GM23338 (cell line): ENCODE results near the gene LRRC51. TPM values are rescaled to one million over a fixed set of nuclear protein-coding genes. Genes with fewer than 3 reads are reported as not detected.

Source experiments
- ATAC-seq: fragments of 200-7000 bp; cut with Tn5 transposase; 3 replicates; pipeline ENCODE4 v1.9.1; 2020
- DNase-seq: peaks from one replicate; pipeline ENCODE4 v3.0.0-alpha.2; 2015; ENCODE audit warnings: low spot score
- H2AFZ ChIP-seq: fragments of 200-600 bp; sonication (generic); 2 replicates; pipeline ENCODE4 v1.8.0; 2016; ENCODE audit warnings: antibody characterized with exemption, mild to moderate bottlenecking, moderate library complexity
- H3F3A ChIP-seq: fragments of 200-600 bp; sonication (generic); replicated peaks from 2 replicates; pipeline ENCODE4 v1.8.0; 2017; ENCODE audit warnings: antibody characterized with exemption, mixed run types, low read depth
- H3K27ac ChIP-seq: fragments of 200-600 bp; sonication (generic); 2 replicates; pipeline ENCODE4 v1.6.1; 2016; ENCODE audit warnings: low read depth
- H3K27me3 ChIP-seq: fragments of 200-600 bp; sonication (generic); 2 replicates; pipeline ENCODE4 v1.8.0; 2016; ENCODE audit warnings: mild to moderate bottlenecking, mixed run types, moderate library complexity; ENCODE audit not compliant: insufficient read depth
- H3K36me3 ChIP-seq: fragments of 200-600 bp; sonication (generic); 2 replicates; pipeline ENCODE4 v1.8.0; 2016; ENCODE audit warnings: mild to moderate bottlenecking; ENCODE audit not compliant: insufficient read depth
- H3K4me1 ChIP-seq: fragments of 200-600 bp; sonication (generic); 2 replicates; pipeline ENCODE4 v1.8.0; 2016; ENCODE audit warnings: mild to moderate bottlenecking, moderate library complexity; ENCODE audit not compliant: insufficient read depth
- H3K4me2 ChIP-seq: fragments of 200-600 bp; sonication (generic); 2 replicates; pipeline ENCODE4 v1.7.1; 2017; ENCODE audit warnings: mixed run types
- H3K4me3 ChIP-seq: fragments of 200-600 bp; sonication (generic); 2 replicates; pipeline ENCODE4 v1.6.1; 2016; ENCODE audit warnings: mixed run types
- H3K79me2 ChIP-seq: fragments of 200-600 bp; sonication (generic); replicated peaks from 2 replicates; pipeline ENCODE4 v1.8.0; 2017; ENCODE audit warnings: mild to moderate bottlenecking; ENCODE audit not compliant: insufficient read depth
- H3K9me2 ChIP-seq: fragments of 200-600 bp; sonication (generic); 2 replicates; pipeline ENCODE4 v1.8.0; 2017; ENCODE audit not compliant: insufficient read depth
- H4K20me1 ChIP-seq: fragments of 200-600 bp; sonication (generic); replicated peaks from 2 replicates; pipeline ENCODE4 v1.8.0; 2017; ENCODE audit warnings: mild to moderate bottlenecking; ENCODE audit not compliant: insufficient read depth
- H3K27ac Mint-ChIP-seq: 2 replicates; pipeline ENCODE4 v1.8.0; 2020; ENCODE audit warnings: inconsistent platforms, mild to moderate bottlenecking, moderate library complexity, mixed read lengths
- H3K27me3 Mint-ChIP-seq: 3 replicates; pipeline ENCODE4 v1.8.0; 2022; ENCODE audit warnings: low read depth, mild to moderate bottlenecking, moderate library complexity, mixed read lengths, inconsistent platforms; ENCODE audit not compliant: insufficient read depth, poor library complexity
- H3K36me3 Mint-ChIP-seq: 3 replicates; pipeline ENCODE4 v1.8.0; 2021; ENCODE audit warnings: low read depth, mild to moderate bottlenecking, inconsistent platforms, moderate library complexity, mixed read lengths
- H3K4me1 Mint-ChIP-seq: 3 replicates; pipeline ENCODE4 v1.8.0; 2020; ENCODE audit warnings: mild to moderate bottlenecking, inconsistent platforms, mixed read lengths
- H3K4me3 Mint-ChIP-seq: 3 replicates; pipeline ENCODE4 v1.8.0; 2021; ENCODE audit warnings: moderate library complexity, mild to moderate bottlenecking, inconsistent platforms, mixed read lengths
- H3K9me3 Mint-ChIP-seq: 3 replicates; pipeline ENCODE4 v1.8.0; 2020; ENCODE audit warnings: moderate library complexity, mild to moderate bottlenecking, inconsistent platforms, mixed read lengths
- CREB1 ChIP-seq: fragments of 250-450 bp; sonication (Bioruptor Pico); IDR thresholded peaks from 2 replicates; pipeline ENCODE4 v1.5.0; 2020; ENCODE audit warnings: low read depth, mild to moderate bottlenecking, moderate library complexity
- CTCF ChIP-seq, 2 experiments: fragments of 200-600 bp in 1 of 2; sonication (generic) in 1 of 2; conservative IDR thresholded peaks; 2 replicates each; pipeline versions ENCODE4 v1.5.1 to v1.6.1; 2016 to 2017; ENCODE audit warnings: antibody characterized with exemption in 2 of 2, low read depth in 2 of 2, mild to moderate bottlenecking in 2 of 2, moderate library complexity in 1 of 2
- ETS1 ChIP-seq: IDR thresholded peaks from 2 replicates; pipeline ENCODE4 v1.6.1; 2016; ENCODE audit warnings: antibody characterized with exemption
- EZH2 ChIP-seq: fragments of 200-600 bp; sonication (generic); IDR thresholded peaks from one replicate; pipeline ENCODE4 v1.8.0; 2017; ENCODE audit warnings: antibody characterized with exemption, mild to moderate bottlenecking, low read depth; ENCODE audit not compliant: unreplicated experiment
- EZH2phosphoT487 ChIP-seq: fragments of 200-600 bp; sonication (generic); IDR thresholded peaks from one replicate; pipeline ENCODE4 v1.8.1; 2018; ENCODE audit warnings: antibody characterized with exemption; ENCODE audit not compliant: unreplicated experiment
- JUNB ChIP-seq: IDR thresholded peaks from one replicate; pipeline ENCODE4 v1.6.1; 2016; ENCODE audit warnings: antibody characterized with exemption; ENCODE audit not compliant: unreplicated experiment
- NANOG ChIP-seq: IDR thresholded peaks from 2 replicates; pipeline ENCODE4 v1.6.1; 2016; ENCODE audit warnings: antibody characterized with exemption, borderline replicate concordance
- POLR2AphosphoS5 ChIP-seq: IDR thresholded peaks from 2 replicates; pipeline ENCODE4 v1.6.1; 2016; ENCODE audit warnings: antibody characterized with exemption, low read depth
- STAT1 ChIP-seq: IDR thresholded peaks from one replicate; pipeline ENCODE4 v1.6.1; 2016; ENCODE audit warnings: antibody characterized with exemption; ENCODE audit not compliant: unreplicated experiment
- ZNF114 ChIP-seq: fragments of 250-450 bp; sonication (Bioruptor Pico); IDR thresholded peaks from 2 replicates; pipeline ENCODE4 v1.5.0; 2020; ENCODE audit warnings: mild to moderate bottlenecking, moderate library complexity
- ZNF331 ChIP-seq: fragments of 250-450 bp; sonication (Bioruptor Pico); IDR thresholded peaks from 2 replicates; pipeline ENCODE4 v1.5.0; 2020; ENCODE audit warnings: low read depth, mild to moderate bottlenecking, moderate library complexity
- ZNF462 ChIP-seq: fragments of 250-450 bp; sonication (Bioruptor Pico); IDR thresholded peaks from 2 replicates; pipeline ENCODE4 v1.5.0; 2020; ENCODE audit warnings: mild to moderate bottlenecking, moderate library complexity
- polyA plus RNA-seq: library from polyadenylated mRNA; unstranded; fragments of >200 nt; fragmentation: Nextera tagmentation; extraction: Ambion mirVana; gene quantifications from 2 replicates; pipeline ENCODE4 v1.2.1, GENCODE V29; 2016
- total RNA-seq: library from RNA; depleted of rRNA; stranded (reverse); fragments of >200 nt; shearing (Covaris generic); gene quantifications from 2 replicates; pipeline ENCODE4 v1.2.3, GENCODE V29; 2014

Gene LRRC51
- total and polyA plus RNA-seq, 2 experiments from 2014 or later: 3.6 to 4.2 TPM

DNA sequence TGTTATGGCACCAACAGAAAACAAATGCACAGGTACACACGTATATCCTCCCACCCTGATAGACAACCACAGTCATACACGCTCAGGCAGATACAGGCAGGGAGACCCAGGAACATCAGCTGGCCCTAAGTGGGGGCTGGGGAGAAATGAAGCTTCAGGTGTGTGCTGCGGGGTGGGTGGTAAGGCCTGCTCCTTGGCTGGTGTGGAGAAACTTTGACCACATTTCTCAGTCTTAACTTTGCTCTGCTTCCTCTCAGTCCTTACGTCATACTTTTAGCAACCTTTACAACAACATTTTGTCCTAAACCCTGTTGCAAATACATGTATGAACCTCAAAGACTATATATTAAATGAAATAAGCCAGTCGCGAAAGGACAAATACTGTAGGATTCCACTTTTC, 38.5 kb downstream of the LRRC51 start (continued):
- TF ChIP-seq ZNF462 (CRISPR knock-in tag) (no peak), EZH2phosphoT487 (no peak)

DNA sequence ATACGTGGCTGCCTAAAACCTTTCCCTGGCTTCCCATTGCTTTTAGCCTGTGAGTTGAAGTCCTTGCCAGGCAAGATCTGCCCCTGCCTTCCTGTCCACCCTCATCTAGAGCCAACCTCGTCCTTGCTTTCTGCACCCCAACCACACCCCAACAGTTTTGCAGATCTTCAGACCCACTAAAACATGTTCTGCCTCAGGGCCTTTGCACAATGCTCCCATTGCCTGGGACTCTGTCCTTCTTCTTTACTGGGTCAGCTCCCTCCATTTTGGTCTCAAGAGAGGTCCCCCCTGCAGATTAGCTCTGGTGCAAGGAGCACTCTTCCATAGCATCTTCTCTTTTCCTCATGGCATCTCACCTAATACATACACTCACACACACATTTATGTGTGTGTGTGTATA, 40.3 kb downstream of the LRRC51 start:
- Mint-ChIP-seq H3K9me3 (peaks cover 25% of the 10 kb centered on the region), H3K27me3 (peaks cover 8% of the 10 kb centered on the region), H3K36me3 (no peaks in the 10 kb centered on the region), H3K4me3 (no peak overlapping the region), H3K4me1 (no peaks in the 10 kb centered on the region), H3K27ac (no peak overlapping the region)
- H3K4me3 ChIP-seq: no peak overlapping the region
- no peak for DNase-seq
- no peak for ATAC-seq
- H3K27ac ChIP-seq: no peak overlapping the region
- H3K27me3 ChIP-seq: peaks cover 12% of the 10 kb centered on the region
- 0 out of 2 replicates have a peak, but pooled peaks cover 3% of the 10 kb centered on the region for H3K9me2 ChIP-seq
- H2AFZ ChIP-seq: no peak overlapping the region
- no peaks in the 10 kb centered on the region for H4K20me1 ChIP-seq
- H3K4me1 ChIP-seq: no peaks in the 10 kb centered on the region
- no peaks in the 10 kb centered on the region for H3F3A ChIP-seq
- TF ChIP-seq JUNB (no peak), NANOG (no peak)
- no peak overlapping the region for H3K4me2 ChIP-seq
- no peaks in the 10 kb centered on the region for H3K79me2 ChIP-seq
- no peaks in the 10 kb centered on the region; the same call in 1 of the 2 replicates for H3K36me3 ChIP-seq

DNA sequence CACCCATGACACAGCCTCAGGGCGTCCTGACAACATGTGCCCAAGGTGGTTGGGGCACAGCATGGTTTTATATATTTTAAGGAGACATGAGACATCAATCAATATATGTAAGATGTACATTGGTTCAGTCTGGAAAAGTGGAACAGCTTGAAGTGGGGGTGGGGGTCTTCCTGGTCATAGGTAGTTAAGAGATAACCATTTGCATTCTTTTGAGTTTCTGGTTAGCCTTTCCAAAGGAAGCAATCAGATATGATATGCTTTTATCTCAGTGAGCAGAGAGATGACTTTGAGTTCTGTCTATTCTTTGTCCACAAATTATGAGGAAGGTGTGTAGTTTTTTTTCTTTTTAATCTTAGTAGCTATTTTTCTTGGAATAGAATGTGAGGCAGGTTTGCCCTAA, 42.0 kb downstream of the LRRC51 start:
- Histone ChIP-seq H3K4me3 (no peak overlapping the region), H3K27me3 (0 out of 2 replicates have a peak, but pooled peaks cover 5% of the 10 kb centered on the region), H3K4me2 (no peak overlapping the region), H3K4me1 (no peaks in the 10 kb centered on the region), H3K36me3 (no peaks in the 10 kb centered on the region; the same call in 1 of the 2 replicates), H3F3A (no peaks in the 10 kb centered on the region), H3K9me2 (0 out of 2 replicates have a peak, but pooled peaks cover 3% of the 10 kb centered on the region), H4K20me1 (no peaks in the 10 kb centered on the region), H2AFZ (no peak overlapping the region), H3K79me2 (no peaks in the 10 kb centered on the region), H3K27ac (no peak overlapping the region)
- DNase-seq: no peak
- peaks cover 28% of the 10 kb centered on the region for H3K9me3 Mint-ChIP-seq
- no peaks in the 10 kb centered on the region; the same call in 2 of the 3 replicates for H3K36me3 Mint-ChIP-seq
- ATAC-seq: no peak
- no peaks in the 10 kb centered on the region for H3K4me1 Mint-ChIP-seq
- H3K4me3 Mint-ChIP-seq: no peak overlapping the region
- peaks cover 8% of the 10 kb centered on the region for H3K27me3 Mint-ChIP-seq
- H3K27ac Mint-ChIP-seq: no peak overlapping the region
- TF ChIP-seq POLR2AphosphoS5 (no peak), NANOG (no peak), EZH2phosphoT487 (no peak), EZH2 (no peak), CTCF (conservative IDR thresholded peaks at IDR 0.05; ENCODE audit: low read depth in 2 of 2) (no peak), ETS1 (no peak), ZNF331 (CRISPR knock-in tag) (no peak), STAT1 (no peak), ZNF114 (CRISPR knock-in tag) (no peak), JUNB (no peak), CREB1 (CRISPR knock-in tag) (no peak)
